ENCODE results near the gene LARGE1.

The LARGE1 gene

GRCh38 chr22:33635766-33636165 is 284.5 kb downstream of the LARGE1 start:
- H3K27me3 ChIP-seq = no peaks in the 10 kb centered on the region
- no peaks in the 10 kb centered on the region for H3K36me3 ChIP-seq
- no peak overlapping the region for H3K4me3 ChIP-seq (ENCODE audit: low read depth, low read length)
- no peaks in the 10 kb centered on the region for H3K4me1 ChIP-seq
- TF ChIP-seq CTCF (IDR thresholded peaks at IDR 0.05; ENCODE audit: low read depth, low read length) = no peak
- DNase-seq = no peak
- no peaks in the 10 kb centered on the region; the same call in 1 of the 2 replicates for H3K9me3 ChIP-seq

- no peaks in the 10 kb centered on the region for H3K27me3 ChIP-seq
- H3K9me3 ChIP-seq = no peaks in the 10 kb centered on the region; the same call in 1 of the 2 replicates
- H3K4me1 ChIP-seq = no peaks in the 10 kb centered on the region
- DNase-seq = no peak
- H3K4me3 ChIP-seq (ENCODE audit: low read depth, low read length) = no peak overlapping the region
- TF ChIP-seq CTCF (IDR thresholded peaks at IDR 0.05; ENCODE audit: low read depth, low read length) = no peak
- H3K36me3 ChIP-seq = no peaks in the 10 kb centered on the region
Measured at GRCh38 chr22:33631777-33632176, 288.5 kb downstream of the LARGE1 start.

- no peak for TF ChIP-seq CTCF (IDR thresholded peaks at IDR 0.05; ENCODE audit: low read depth, low read length)
- Histone ChIP-seq H3K4me1 (no peaks in the 10 kb centered on the region), H3K36me3 (no peaks in the 10 kb centered on the region), H3K27me3 (no peaks in the 10 kb centered on the region), H3K9me3 (no peaks in the 10 kb centered on the region), H3K4me3 (ENCODE audit: low read depth, low read length) (no peak overlapping the region)
- no peak for DNase-seq
Measured at GRCh38 chr22:33625959-33626358, 294.3 kb downstream of the LARGE1 start.

- Histone ChIP-seq H3K27me3 (no peaks in the 10 kb centered on the region), H3K36me3 (no peaks in the 10 kb centered on the region), H3K9me3 (no peaks in the 10 kb centered on the region), H3K4me3 (ENCODE audit: low read depth, low read length) (no peak overlapping the region), H3K4me1 (no peaks in the 10 kb centered on the region)
- no peak for TF ChIP-seq CTCF (IDR thresholded peaks at IDR 0.05; ENCODE audit: low read depth, low read length)
- no peak for DNase-seq
Measured at GRCh38 chr22:33620085-33620484, 300.2 kb downstream of the LARGE1 start.

- no peak for DNase-seq
- H3K4me3 ChIP-seq (ENCODE audit: low read depth, low read length) = no peak overlapping the region
- no peaks in the 10 kb centered on the region for H3K27me3 ChIP-seq
- H3K36me3 ChIP-seq = no peaks in the 10 kb centered on the region
- H3K4me1 ChIP-seq = no peaks in the 10 kb centered on the region
- H3K9me3 ChIP-seq = no peaks in the 10 kb centered on the region
- TF ChIP-seq CTCF (IDR thresholded peaks at IDR 0.05; ENCODE audit: low read depth, low read length) = no peak
Measured at GRCh38 chr22:33606504-33606903, 313.8 kb downstream of the LARGE1 start.

GRCh38 chr22:33605666-33606065 is 314.6 kb downstream of the LARGE1 start:
- Histone ChIP-seq H3K4me1 (no peaks in the 10 kb centered on the region), H3K27me3 (no peaks in the 10 kb centered on the region), H3K9me3 (no peaks in the 10 kb centered on the region), H3K4me3 (ENCODE audit: low read depth, low read length) (no peak overlapping the region), H3K36me3 (no peaks in the 10 kb centered on the region)
- no peak for TF ChIP-seq CTCF (IDR thresholded peaks at IDR 0.05; ENCODE audit: low read depth, low read length)
- DNase-seq = no peak

Data from BE2C (cell line).